HG03159 (cell line): ENCODE data around the gene ZNF765.
"Not testable (repeated sequence)": the region's sequence is repeated elsewhere in the genome, so short reads cannot be mapped to it uniquely, and the experiment has no call there.

Experiments used
- ATAC-seq: cut with Tn5 transposase; IDR thresholded peaks from one replicate; pipeline ENCODE4 v1.9.1; 2021; ENCODE audit warnings: mild to moderate bottlenecking, moderate library complexity; ENCODE audit not compliant: unreplicated experiment

The ZNF765 gene

DNA sequence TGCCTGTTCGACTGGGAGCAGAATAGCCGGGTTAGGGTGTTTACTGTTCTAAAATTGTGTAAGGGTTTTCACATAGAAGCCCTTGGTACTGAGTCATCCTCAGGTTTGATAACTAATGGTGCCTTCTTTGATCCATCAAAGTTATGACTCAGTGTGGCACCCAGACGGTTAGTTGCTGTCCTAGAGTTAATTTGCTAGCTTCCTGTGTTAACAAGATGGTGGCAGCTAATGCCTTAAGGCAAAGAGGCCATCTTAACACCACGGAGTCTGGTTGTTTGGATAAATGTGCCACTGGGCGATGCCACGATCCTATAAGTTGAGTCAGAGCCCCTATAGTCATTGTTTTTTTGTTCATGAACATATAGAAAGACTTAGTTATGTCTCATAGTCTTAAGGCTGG lies 80.5 kb downstream of the ZNF765 start:
- not testable (repeated sequence) for ATAC-seq
